HCT116 (cell line): ENCODE data around the gene POLN. TPM values are rescaled to one million over a fixed set of nuclear protein-coding genes. Genes with fewer than 3 reads are reported as not detected.

Source experiments
- ATAC-seq: fragments of 200-7000 bp; cut with Tn5 transposase; 2 replicates; pipeline ENCODE4 v1.9.1; 2020; ENCODE audit warnings: mild to moderate bottlenecking, moderate library complexity
- BruUV-seq: library from RNA; stranded (reverse); fragments of 400-500 nt; replicated peaks from 2 replicates; lab custom pipeline; 2021; lab: Mats Ljungman, UMichigan
- CTCF ChIA-PET: fragments of 300-600 bp; sonication (Branson Sonifier 250); formaldehyde crosslinking; loops from one replicate; lab custom pipeline; 2021; ENCODE audit warnings: antibody characterized with exemption; lab: Charles Lee
- POLR2A ChIA-PET: fragments of 300-600, 350-600 bp; sonication (Branson Sonifier 250); formaldehyde crosslinking; loops from one replicate; lab custom pipeline; 2021; ENCODE audit warnings: antibody characterized with exemption; lab: Charles Lee
- RAD21 ChIA-PET, 2 experiments: fragments of 300-600 bp; sonication (Branson Sonifier 250); formaldehyde crosslinking; loops; one replicate each; lab custom pipeline; 2023; ENCODE audit warnings: low total read pairs in 2 of 2; ENCODE audit not compliant: uncharacterized antibody in 2 of 2, unreplicated experiment in 2 of 2, low non-redundant PET in 1 of 2; lab: Charles Lee
- DNase-seq: peaks from one replicate; pipeline ENCODE4 v3.0.0-alpha.2; 2010; ENCODE audit warnings: low read depth, low spot score
- H2AFZ ChIP-seq: fragments of 200-600 bp; shearing (Covaris generic), sonication (generic); 2 replicates; pipeline ENCODE4 v1.6.1; 2017; ENCODE audit warnings: low read depth, mixed run types, mixed read lengths, antibody characterized with exemption, low read length; ENCODE audit not compliant: poor library complexity, severe bottlenecking
- H3K27ac ChIP-seq: 2 replicates; pipeline ENCODE4 v1.5.1; 2012; ENCODE audit warnings: low read depth, low read length
- H3K27me3 ChIP-seq: fragments of 200-600 bp; sonication (generic); 2 replicates; pipeline ENCODE4 v1.6.1; 2016; ENCODE audit warnings: mixed run types, low read length, mixed read lengths; ENCODE audit not compliant: insufficient read depth
- H3K36me3 ChIP-seq, 2 experiments: fragments of 200-500 bp in 1 of 2; fragments of 200-600 bp in 1 of 2; sonication (Bioruptor generic) in 1 of 2; sonication (generic) in 1 of 2; 2 replicates each; pipeline versions ENCODE4 v1.5.1 to v1.6.1; 2014 to 2016; ENCODE audit warnings: low read length in 2 of 2, inconsistent platforms in 1 of 2, mixed read lengths in 1 of 2, mixed run types in 1 of 2; ENCODE audit not compliant: insufficient read depth in 2 of 2, control insufficient read depth in 1 of 2
- H3K4me1 ChIP-seq, 2 experiments: fragments of 200-600 bp in 1 of 2; sonication (generic) in 1 of 2; 2 replicates each; pipeline versions ENCODE4 v1.5.1 to v1.6.1; 2012 to 2017; ENCODE audit warnings: low read length in 2 of 2, inconsistent platforms in 1 of 2, mild to moderate bottlenecking in 1 of 2, mixed read lengths in 1 of 2, mixed run types in 1 of 2, moderate library complexity in 1 of 2; ENCODE audit not compliant: insufficient read depth in 2 of 2, control insufficient read depth in 1 of 2
- H3K4me2 ChIP-seq: fragments of 200-600 bp; sonication (generic); 2 replicates; pipeline ENCODE4 v1.6.1; 2017; ENCODE audit warnings: mixed run types, low read length, mixed read lengths
- H3K4me3 ChIP-seq, 2 experiments: fragments of 200-600 bp in 1 of 2; sonication (generic) in 1 of 2; replicated peaks in 1 of 2; 2 replicates each; pipeline ENCODE4 v1.5.1; 2011 to 2016; ENCODE audit warnings: low read length in 2 of 2, control low read depth in 1 of 2, low read depth in 1 of 2, mild to moderate bottlenecking in 1 of 2, mixed read lengths in 1 of 2, mixed run types in 1 of 2
- H3K79me2 ChIP-seq: fragments of 200-600 bp; sonication (generic); 2 replicates; pipeline ENCODE4 v1.6.1; 2017; ENCODE audit warnings: mild to moderate bottlenecking, mixed run types, low read length, moderate library complexity, mixed read lengths; ENCODE audit not compliant: insufficient read depth
- H3K9ac ChIP-seq: fragments of 200-600 bp; sonication (generic); 2 replicates; pipeline ENCODE4 v1.6.1; 2016; ENCODE audit warnings: low read length, mixed read lengths
- H3K9me2 ChIP-seq: fragments of 200-600 bp; sonication (generic), shearing (Covaris generic); 2 replicates; pipeline ENCODE4 v1.6.1; 2017; ENCODE audit warnings: mixed run types, mild to moderate bottlenecking, moderate library complexity; ENCODE audit not compliant: insufficient read depth
- H3K9me3 ChIP-seq, 2 experiments: fragments of 200-500 bp in 1 of 2; fragments of 200-600 bp in 1 of 2; sonication (Bioruptor generic) in 1 of 2; sonication (generic) in 1 of 2; 2 replicates each; pipeline ENCODE4 v1.6.1; 2014 to 2017; ENCODE audit warnings: low read length in 2 of 2, mixed read lengths in 2 of 2, inconsistent platforms in 1 of 2, low read depth in 1 of 2, mild to moderate bottlenecking in 1 of 2, mixed run types in 1 of 2, moderate library complexity in 1 of 2; ENCODE audit not compliant: control insufficient read depth in 1 of 2, insufficient read depth in 1 of 2
- H4K20me1 ChIP-seq: fragments of 200-600 bp; sonication (generic), shearing (Covaris generic); 2 replicates; pipeline ENCODE4 v1.6.1; 2017; ENCODE audit warnings: mixed run types, mild to moderate bottlenecking, moderate library complexity; ENCODE audit not compliant: insufficient read depth
- CBX3 ChIP-seq: IDR thresholded peaks from 2 replicates; pipeline ENCODE4 v1.6.1; 2012; ENCODE audit warnings: low read depth
- ELF1 ChIP-seq: IDR thresholded peaks from 2 replicates; pipeline ENCODE4 v1.6.1; 2012; ENCODE audit warnings: low read depth, borderline replicate concordance
- FOSL1 ChIP-seq: IDR thresholded peaks from 2 replicates; pipeline ENCODE4 v1.6.1; 2012; ENCODE audit warnings: low read depth
- SP1 ChIP-seq: IDR thresholded peaks from 2 replicates; pipeline ENCODE4 v1.6.1; 2012; ENCODE audit warnings: low read depth
- ZFX ChIP-seq: fragments of 450-650 bp; IDR thresholded peaks from 2 replicates; pipeline ENCODE4 v1.6.1; 2017
- intact Hi-C: fragments of 100-400 bp; cut with micrococcal nuclease; formaldehyde crosslinking; loops from 2 replicates; pipeline ENCODE4 v1.10.0; 2022
- total RNA-seq: library from RNA; stranded (reverse); gene quantifications from one replicate; pipeline ENCODE4 v1.2.1, GENCODE V29; 2021; ENCODE audit not compliant: unreplicated experiment
- TF ChIP-seq, protein P1 (sequence below), 3 experiments: fragments of 200-600 bp in 1 of 3; sonication (generic) in 1 of 3; IDR thresholded peaks in 2 of 3; conservative IDR thresholded peaks in 1 of 3; 2 replicates each; pipeline ENCODE4 v1.5.1; 2012 to 2017; ENCODE audit warnings: low read depth in 2 of 3, low read length in 2 of 3, antibody characterized with exemption in 1 of 3, borderline replicate concordance in 1 of 3, control low read depth in 1 of 3, mild to moderate bottlenecking in 1 of 3, mixed read lengths in 1 of 3, mixed run types in 1 of 3, moderate library complexity in 1 of 3; ENCODE audit not compliant: insufficient read depth in 1 of 3
- TF ChIP-seq, protein P2 (sequence below): IDR thresholded peaks from 2 replicates; pipeline ENCODE4 v1.6.1; 2012

Gene POLN
- total RNA-seq, 1 experiment from 2014 or later = 3.1 TPM

DNA sequence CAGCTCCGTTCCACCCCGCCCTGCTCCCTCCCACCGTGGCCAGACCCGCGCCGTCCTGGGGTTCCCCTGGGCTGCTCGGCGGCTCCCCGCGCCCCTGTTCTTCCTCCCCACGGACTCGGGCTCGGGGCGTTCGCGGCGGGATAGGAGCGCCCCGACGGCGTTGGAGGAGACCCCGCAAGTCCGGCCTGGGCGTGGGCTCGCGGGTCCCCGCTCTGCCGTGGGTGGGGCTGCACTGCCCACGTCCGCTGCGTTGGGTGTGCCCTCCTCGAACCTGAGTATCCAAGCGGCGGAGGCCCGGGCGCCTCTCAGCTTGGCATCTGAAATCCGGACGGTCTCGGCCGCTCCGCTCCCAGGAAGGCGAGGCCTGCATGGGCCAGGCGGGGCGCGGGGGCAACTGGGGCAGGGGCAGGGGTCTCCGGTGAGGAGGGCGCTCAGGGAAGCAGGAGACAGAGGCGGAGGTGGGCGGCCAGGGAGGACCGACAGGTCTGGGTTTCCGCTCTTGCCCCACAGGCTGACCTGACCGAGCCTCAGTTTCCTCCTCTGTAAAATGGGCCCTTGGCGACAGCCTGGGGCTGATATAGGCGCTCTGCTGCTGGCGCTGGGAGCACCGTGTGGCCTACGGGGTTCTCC lies 194.8 kb downstream of the POLN start:
- Histone ChIP-seq H3K27me3 (no peaks in the 10 kb centered on the region), H2AFZ (no peak overlapping the region), H4K20me1 (no peaks in the 10 kb centered on the region), H3K36me3 (peaks cover 0 to 5% of the 10 kb centered on the region in 2 experiments; a peak in 2 of 4 replicates), H3K27ac (no peak overlapping the region), H3K4me1 (peaks cover 7 to 31% of the 10 kb centered on the region in 2 experiments; a peak in 3 of 4 replicates), H3K9me2 (no peaks in the 10 kb centered on the region), H3K9ac (no peak overlapping the region), H3K4me3 (no peak overlapping the region), H3K4me2 (no peak overlapping the region)
- ChIA-PET POLR2A (no interaction called here), RAD21 (no interaction called here)
- no peak for ATAC-seq
- TF ChIP-seq SP1 (no peak), FOSL1 (no peak), ZFX (no peak), ELF1 (no peak), CBX3 (no peak)
- TF ChIP-seq, protein P1, sequence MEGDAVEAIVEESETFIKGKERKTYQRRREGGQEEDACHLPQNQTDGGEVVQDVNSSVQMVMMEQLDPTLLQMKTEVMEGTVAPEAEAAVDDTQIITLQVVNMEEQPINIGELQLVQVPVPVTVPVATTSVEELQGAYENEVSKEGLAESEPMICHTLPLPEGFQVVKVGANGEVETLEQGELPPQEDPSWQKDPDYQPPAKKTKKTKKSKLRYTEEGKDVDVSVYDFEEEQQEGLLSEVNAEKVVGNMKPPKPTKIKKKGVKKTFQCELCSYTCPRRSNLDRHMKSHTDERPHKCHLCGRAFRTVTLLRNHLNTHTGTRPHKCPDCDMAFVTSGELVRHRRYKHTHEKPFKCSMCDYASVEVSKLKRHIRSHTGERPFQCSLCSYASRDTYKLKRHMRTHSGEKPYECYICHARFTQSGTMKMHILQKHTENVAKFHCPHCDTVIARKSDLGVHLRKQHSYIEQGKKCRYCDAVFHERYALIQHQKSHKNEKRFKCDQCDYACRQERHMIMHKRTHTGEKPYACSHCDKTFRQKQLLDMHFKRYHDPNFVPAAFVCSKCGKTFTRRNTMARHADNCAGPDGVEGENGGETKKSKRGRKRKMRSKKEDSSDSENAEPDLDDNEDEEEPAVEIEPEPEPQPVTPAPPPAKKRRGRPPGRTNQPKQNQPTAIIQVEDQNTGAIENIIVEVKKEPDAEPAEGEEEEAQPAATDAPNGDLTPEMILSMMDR (IDR thresholded peaks at IDR 0.05 in 2 of 3, conservative IDR thresholded peaks at IDR 0.05 in 1 of 3; ENCODE audit: borderline replicate concordance in 1 of 3, insufficient read depth in 1 of 3, low read depth in 2 of 3, low read length in 2 of 3) = no peak
- TF ChIP-seq, protein P2, sequence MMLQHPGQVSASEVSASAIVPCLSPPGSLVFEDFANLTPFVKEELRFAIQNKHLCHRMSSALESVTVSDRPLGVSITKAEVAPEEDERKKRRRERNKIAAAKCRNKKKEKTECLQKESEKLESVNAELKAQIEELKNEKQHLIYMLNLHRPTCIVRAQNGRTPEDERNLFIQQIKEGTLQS = no peak
- TF ChIP-seq, all 23 proteins: peak for 0
- no TSS peak for BruUV-seq
- intact Hi-C loops = no loop called here
- no peaks in the 10 kb centered on the region; a peak in 1 of 4 replicates for H3K9me3 ChIP-seq
- CTCF ChIA-PET = no interaction called here
- peaks cover 7% of the 10 kb centered on the region; the same call in 1 of the 2 replicates for H3K79me2 ChIP-seq
- no peak for DNase-seq
